KG1 (cell line): ENCODE results near the gene KEAP1.

Source experiments
- DNase-seq: peaks from one replicate; lab custom pipeline; 2025; lab: John Stamatoyannopoulos, UW

The KEAP1 gene

DNA sequence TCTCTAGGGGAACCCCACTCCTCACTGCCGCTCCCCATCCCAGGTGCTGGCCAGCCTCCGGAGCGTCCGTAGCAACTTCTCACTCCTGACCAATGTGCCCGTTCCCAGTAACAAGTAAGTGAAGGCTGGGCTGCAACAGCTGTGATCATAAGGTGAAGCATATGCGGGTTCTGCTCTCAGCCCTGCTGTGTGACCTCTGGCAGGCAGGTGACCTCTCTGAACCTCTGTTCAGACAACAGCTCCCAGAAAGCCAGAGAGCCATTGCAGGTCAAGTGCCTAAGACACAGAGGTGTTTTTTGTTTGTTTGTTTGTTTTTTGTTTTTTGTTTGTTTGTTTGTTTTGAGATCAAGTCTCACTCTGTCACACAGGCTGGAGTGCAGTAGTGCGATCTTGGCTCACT is 54.1 kb downstream of the KEAP1 start:
- no peak for DNase-seq

DNA sequence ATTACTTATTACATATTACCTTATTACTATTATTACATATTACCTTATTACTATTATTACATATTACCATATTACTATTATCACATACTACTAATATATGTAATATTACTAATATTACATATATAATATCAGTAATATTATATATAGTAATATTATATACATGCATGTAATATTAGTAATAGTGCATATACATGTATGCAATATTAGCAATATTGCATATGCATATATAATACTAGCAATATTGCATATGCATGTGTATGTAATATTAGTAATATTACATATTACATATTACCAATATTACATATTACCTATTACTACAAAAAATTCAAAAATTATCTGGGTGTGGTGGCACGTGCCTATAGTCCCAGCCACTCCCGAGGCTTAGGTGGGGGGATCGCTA is 60.5 kb downstream of the KEAP1 start:
- no peak for DNase-seq

- DNase-seq: no peak
Measured at GRCh38 chr19:10439588-10439987, 63.6 kb downstream of the KEAP1 start.
